Skin epidermis (tissue), 12 donors: ENCODE results near the gene EMP3.
A peak's percentile ranks its signal among the peaks of the same experiment; 100 is the strongest.
"Not testable (repeated sequence)": the region's sequence is repeated elsewhere in the genome, so short reads cannot be mapped to it uniquely, and the experiment has no call there.

Source experiments
- H3K27ac ChIP-seq, 21 experiments: fragments of 200-600 bp; sonication (generic) in 11 of 21; one replicate each; pipeline ENCODE4 v1.5.0; 2020; ENCODE audit warnings: mild to moderate bottlenecking in 3 of 21, inconsistent platforms in 2 of 21, moderate library complexity in 2 of 21
- H3K4me3 ChIP-seq, 7 experiments: fragments of 200-600 bp; sonication (generic) in 2 of 7; one replicate each; pipeline ENCODE4 v1.5.0; 2020; ENCODE audit warnings: inconsistent platforms in 2 of 7, mild to moderate bottlenecking in 2 of 7, moderate library complexity in 1 of 7

The EMP3 gene

DNA sequence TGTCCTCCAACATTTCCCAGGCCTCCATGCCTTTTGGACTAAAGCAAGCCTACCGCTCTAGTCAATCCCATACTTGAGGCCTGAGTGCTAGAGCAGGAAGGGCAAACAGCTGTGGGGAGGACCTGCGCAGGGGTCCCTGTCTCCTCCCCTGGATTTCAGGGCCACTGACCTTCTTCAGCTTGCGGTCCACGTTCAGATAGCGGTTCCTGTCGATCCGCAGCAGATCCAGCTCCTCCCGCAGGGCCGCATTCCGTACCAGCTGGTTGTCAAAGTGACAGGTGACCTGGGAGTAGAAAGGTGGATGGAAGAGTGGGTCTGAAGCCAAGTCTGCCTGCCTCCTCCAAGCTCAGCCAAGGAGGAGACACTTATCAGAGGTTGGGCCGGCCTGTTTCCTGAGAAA, 14.0 kb upstream of the EMP3 start:
- Histone ChIP-seq H3K27ac (no peak overlapping the region), H3K4me3 (no peak overlapping the region)

DNA sequence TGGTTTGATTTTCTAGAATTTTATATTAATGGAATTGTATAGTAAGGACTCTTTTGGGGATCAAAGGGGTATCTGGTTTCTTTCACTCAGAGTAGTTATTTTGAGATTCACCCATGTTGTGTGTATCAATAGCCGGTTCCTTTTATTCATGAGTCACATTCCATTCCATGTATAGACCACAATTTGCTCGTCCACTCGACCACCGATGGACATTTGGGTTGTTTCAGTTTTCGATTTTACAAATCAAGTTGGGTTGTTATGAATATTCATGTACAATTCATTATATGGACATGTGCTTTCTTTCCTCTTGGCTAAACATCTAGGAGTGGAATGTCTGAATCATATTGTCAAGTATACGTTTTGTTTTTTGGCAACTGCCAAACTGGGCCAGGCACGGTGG, 9.6 kb upstream of the EMP3 start:
- Histone ChIP-seq H3K4me3 (no peak overlapping the region), H3K27ac (no peak overlapping the region)

DNA sequence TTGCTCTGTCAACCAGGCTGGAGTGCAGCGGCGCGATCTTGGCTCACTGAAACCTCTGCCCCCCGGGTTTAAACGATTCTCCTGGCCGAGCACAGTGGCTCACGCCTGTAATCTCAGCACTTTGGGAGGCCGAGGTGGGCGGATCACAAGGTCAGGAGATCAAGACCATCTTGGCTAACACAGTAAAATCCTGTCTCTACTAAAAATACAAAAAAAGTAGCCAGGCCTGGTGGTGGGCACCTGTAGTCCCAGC, 7.7 kb upstream of the EMP3 start:
- H3K27ac ChIP-seq = peak overlapping the region in 1 of 21 experiments; percentile 28
- H3K4me3 ChIP-seq = not testable (repeated sequence)

DNA sequence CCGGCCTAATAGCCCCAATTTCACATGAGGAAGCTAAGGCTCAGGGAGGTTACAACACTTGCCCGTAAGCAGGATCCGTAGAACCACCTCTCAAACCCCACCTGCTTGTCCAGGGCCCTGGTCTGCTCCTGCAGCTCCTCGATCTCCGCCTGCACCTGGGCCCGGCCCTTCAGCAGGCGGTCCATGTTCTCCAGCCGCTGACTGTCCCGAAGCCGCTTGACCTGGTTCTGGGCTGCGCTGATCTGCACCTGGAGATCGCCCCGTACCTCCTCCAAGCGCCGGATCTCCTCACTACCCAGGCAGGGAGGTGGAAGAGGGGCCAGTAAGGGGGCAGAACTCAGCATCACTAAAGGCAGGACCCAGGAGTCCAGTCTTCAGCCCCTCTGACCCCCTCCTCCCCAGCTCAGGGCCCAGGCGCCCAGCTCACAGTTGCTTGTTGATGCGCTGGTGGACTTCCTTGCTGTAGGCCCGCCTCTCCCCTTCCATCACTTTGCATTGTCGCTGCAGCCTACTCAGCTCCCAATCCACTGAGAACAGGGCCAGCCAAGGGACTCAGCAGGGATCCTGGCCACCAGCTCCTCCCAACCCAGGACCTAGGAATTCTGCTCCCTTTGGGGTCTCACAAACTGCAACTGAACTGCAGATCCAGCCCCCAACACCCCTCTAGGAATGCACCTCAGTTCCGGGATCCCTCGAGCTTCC, 6.9 kb upstream of the EMP3 start:
- Histone ChIP-seq H3K27ac (no peak overlapping the region), H3K4me3 (no peak overlapping the region)

DNA sequence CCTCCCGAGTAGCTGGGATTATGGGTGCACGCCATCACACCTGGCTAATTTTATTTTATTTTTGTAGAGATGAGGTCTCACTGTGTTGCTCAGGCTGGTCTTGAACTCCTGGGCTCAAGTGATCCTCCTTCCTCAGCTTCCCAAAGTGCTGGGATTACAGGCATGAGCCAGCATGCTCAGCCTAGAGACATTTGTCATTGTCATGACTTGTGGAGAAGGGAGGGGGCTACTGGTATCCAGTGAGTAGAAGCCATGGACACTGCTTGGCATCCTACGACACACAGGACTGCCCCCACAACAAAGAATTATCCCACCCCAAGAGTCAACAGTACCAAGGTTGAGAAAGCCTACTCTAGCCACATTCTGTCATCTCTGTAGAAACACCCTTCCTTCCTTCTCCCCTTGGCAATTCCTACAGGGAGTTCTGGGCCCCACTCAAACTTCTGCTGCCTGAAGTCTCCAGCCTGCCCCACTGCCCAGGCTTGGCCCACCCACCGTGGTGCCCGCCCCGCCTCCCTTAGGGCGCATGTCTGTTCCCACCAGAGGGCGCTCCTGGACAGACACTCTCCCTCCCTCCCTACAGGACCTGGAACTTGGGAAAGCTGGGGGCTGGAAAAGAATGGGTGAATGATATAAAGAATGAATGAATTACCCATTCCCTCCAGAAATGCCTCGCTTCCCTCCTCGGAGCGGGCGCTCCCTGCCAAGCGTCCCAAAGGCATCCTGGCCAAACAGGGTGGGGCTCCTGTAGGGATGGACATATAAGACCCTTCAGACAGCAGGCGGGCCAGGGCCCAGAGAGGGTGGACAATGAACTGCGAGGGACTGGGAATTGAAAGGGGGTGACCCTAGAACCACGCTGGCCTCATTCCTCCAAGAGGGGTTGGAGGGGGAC, 5.5 kb upstream of the EMP3 start:
- Histone ChIP-seq H3K4me3 (no peak overlapping the region), H3K27ac (peak overlapping the region in 9 of 21 experiments; percentile 10 to 100 (median 47))

DNA sequence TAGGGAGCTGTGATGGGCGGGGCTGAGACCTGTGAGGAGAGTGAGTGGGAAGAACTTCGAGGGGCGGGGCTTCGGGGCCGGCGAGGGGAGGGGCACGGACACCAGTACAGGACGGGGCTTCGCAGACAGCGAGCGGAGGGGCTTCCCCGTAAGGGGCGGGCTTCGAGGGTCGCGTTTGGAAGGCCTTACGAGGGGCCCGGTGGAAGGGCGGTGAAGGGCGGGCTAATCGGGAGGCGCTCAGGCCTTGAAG, 4.1 kb upstream of the EMP3 start:
- Histone ChIP-seq H3K4me3 (peak overlapping the region; percentile 43 to 61 (median 50)), H3K27ac (peak overlapping the region; percentile 85 to 100 (median 97))

DNA sequence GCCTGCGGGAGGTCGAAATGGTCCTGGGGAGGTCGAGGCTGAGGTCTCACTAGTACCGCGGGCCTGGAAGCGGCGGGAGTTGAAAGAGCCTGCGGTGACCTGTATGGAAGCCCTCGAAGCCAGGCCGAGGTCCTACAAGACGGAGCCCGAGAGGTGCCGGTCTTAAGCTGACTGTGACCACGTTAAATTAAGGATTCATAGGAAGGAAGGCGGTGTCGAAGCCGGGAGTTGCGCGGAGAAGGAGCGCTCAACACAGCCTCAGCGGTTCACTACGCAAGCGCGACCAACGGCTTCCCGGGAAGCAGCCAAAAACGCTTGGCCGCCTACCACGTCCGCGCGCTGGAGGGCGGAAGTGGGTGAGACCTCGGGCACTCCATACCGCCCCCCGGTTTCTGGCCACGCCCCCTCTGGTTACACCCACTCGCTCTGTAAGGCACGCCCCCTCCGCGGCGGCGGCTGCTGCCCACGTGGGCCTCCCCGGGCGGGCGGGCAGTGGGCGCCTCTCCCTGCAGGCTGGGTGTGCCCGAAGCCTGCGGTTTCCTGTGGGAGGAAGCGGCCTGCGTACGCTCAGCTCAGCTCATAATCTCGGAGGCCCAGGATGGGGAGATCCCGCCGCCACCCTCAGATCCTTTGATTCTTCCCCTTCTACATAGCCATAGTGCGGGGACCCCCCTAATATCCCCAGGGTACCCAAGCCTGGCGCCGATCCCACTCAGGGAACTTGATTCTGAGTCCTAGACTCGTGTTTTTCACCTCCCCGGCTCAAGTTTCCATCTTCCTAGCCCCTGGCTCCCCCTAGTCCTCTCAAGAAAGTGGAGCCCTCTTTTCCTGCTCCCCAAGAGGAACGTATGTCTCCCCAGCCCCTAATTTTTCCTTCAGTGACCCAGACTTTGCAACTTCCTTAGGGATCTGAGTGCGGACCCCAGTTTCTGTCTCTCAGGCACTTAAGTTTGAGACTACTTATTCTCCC, 3.4 kb upstream of the EMP3 start:
- Histone ChIP-seq H3K27ac (peak overlapping the region; percentile 85 to 100 (median 97)), H3K4me3 (peak overlapping the region; percentile 43 to 61 (median 50))

DNA sequence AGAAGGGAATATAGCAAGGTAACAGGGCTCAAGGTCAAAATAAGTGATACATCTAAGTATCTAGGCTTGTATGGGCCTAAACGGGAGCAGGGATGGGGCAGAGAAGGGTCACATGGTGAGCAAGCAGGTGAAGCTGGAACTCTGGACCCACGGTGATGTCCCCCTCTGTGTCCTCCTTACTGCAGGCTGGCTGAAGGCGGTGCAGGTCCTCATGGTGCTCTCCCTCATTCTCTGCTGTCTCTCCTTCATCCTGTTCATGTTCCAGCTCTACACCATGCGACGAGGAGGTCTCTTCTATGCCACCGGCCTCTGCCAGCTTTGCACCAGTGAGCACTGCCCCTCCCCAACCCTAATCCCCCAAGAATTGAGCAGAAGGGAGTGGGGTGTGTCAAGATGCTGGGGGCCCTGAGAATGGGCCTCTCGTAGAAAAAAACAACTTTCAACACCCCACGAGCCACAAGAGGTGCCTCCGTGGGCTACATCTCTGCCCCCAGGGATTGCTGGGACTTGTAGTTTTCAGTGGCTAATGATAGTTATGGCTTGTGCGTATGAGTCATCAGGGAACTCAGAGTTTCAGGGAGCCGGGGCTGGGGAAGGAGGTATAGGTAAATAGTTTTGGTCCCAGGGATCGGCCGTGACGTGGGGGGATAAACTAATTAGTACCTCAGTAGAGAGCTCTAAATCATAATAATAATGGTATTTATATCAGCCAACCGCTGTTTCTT, 4.0 kb downstream of the EMP3 start:
- peak overlapping the region in 15 of 21 experiments; percentile 21 to 95 (median 86) for H3K27ac ChIP-seq
- H3K4me3 ChIP-seq = peak overlapping the region in 2 of 7 experiments; percentile 44 to 47

DNA sequence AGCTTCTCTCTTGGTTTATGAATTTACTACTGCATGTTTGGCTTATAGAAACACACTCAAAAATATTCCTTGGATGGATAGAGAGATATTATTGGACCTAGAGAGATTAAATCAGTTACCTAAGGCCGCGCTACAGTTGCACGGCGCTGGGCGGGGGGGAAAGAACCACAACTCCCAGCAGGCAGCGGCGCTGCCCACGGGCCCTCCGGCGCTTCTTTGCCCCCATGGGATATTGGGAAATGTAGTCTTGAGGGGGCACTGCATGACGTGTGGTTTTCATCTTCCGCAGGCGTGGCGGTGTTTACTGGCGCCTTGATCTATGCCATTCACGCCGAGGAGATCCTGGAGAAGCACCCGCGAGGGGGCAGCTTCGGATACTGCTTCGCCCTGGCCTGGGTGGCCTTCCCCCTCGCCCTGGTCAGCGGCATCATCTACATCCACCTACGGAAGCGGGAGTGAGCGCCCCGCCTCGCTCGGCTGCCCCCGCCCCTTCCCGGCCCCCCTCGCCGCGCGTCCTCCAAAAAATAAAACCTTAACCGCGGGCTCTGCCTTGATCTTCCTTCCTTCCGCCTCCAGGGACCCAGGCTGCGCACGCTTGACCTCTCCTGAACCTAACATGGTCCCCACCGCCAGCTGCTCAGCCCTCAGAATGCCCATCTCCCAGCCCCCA, 4.8 kb downstream of the EMP3 start:
- Histone ChIP-seq H3K27ac (peak overlapping the region; percentile 33 to 95 (median 82)), H3K4me3 (peak overlapping the region; percentile 26 to 53 (median 42))

DNA sequence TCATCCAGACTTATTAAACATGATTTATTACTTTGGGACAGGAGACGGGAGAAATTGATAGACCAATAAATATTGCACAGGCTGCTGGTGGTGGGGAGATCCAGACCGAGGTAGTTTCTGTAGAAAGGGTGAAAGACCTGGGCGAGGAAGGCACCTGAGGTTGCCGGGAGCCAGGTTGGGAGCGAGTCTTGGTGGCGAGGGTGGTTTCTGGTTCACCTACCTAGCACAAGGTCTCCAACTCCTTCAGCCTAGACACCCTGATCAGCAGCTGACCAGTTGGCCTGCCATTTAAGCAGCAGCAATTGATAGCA, 7.0 kb downstream of the EMP3 start:
- Histone ChIP-seq H3K4me3 (peak overlapping the region in 5 of 7 experiments; percentile 20 to 43 (median 41)), H3K27ac (peak overlapping the region in 18 of 21 experiments; percentile 14 to 94 (median 80))

DNA sequence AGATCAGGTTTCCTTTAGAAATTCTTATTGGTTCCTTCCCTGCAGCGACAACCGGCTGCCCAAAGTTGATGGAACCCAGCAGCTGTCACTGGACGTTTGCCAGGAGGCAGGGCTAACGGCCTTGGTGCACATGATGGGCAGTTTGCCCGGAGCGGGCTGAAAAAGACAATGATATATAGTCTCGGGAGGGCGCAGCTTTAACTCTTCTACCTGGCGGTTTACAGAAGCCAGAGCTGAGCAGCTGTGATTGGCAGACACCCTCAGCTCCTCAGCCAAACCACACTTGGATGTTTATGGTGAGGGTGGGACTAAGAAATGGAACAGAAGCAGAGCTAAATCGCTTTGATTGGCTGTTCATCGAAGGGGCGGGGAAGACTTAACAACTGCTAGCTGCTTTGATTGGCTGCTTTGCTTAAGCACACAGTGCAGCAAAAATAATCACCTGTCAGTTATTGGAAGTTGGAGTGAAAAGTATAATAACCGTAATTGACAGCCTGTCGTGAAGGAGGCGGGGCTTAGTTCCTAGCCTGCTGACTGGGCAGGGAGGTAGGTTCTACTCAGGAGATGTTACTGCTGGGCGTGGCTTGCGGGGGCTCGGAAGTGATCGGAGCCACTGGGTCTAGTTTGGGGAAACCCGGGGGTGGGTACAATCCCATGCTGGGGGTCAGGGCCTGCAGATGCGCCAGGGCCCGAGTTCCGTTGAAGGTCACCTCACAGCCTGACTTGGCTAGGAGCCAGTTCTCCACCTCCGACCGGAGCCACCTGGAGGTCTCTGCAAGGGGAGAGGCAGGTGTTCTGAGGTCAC, 7.5 kb downstream of the EMP3 start:
- Histone ChIP-seq H3K4me3 (peak overlapping the region; percentile 39 to 51 (median 42)), H3K27ac (peak overlapping the region in 20 of 21 experiments; percentile 74 to 94 (median 86))

DNA sequence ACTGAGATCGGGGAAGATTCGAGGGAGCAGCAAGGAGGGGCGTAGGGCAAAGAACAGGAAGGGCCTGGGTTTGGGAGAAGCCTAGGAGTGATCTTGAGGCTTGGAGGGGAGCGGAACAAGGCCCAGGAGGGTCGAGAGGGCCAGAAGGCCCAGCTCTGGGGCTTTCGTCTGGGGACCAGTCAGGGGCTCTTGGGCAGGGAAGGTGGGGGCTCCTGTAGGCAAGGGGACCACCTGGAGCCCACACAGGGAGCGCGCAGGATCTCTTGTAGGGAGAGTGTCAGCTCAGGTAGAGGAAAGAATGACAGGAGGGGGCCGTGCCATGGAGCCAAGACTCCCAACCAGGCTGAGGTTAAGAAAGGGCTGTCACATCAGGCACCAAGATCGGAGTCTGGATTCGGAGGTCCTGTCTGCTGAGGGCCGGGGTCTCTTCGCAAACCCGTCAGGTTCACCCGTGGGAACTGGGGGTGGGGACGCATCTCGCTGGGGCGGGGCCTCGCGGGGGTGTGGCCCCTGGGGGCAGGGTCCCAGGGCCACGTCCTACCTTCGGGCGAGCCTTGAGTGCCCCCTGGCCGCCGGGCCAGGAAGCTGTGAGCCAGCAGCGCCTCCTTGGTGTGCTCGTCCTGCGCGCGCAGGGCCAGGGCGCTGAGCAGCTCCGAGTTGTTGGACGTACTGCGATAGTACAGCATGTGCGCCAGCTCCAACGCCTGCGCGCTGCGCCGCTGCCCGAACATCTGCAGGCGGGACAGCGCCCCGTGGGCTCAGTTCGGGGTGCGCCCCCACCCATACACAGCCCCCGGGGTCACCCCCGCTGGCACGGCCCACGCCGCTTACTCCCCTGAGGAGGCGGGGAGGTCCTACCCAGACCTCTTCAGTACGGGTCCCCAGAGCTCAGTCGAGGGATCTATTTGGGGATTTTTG, 8.4 kb downstream of the EMP3 start:
- Histone ChIP-seq H3K4me3 (peak overlapping the region; percentile 39 to 51 (median 42)), H3K27ac (peak overlapping the region in 20 of 21 experiments; percentile 74 to 94 (median 86))

DNA sequence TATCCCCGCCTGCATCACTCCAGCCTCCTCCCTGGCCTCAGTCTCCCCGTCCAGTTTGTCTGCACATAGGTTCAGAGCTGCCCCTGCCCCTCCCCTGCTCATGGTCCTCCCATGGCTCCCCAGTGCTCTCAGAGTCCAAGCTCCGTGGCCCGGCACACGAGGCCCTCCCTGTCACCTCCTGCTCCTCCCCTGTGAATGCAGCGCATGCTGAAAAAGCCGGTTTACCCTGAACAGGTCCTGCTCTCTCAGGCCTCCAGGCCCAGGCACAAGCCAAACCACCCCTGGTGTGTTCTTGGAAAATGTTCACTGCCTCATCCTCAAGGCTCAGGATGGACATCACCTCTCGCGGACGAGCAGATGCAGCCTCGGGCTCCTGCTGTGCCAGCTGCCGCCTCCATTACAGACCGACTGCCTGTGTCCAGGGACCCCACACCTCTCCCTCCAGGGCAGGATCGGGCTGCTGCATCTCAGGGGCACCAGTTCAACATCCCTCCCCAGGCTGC, 13.0 kb downstream of the EMP3 start:
- no peak overlapping the region for H3K27ac ChIP-seq

DNA sequence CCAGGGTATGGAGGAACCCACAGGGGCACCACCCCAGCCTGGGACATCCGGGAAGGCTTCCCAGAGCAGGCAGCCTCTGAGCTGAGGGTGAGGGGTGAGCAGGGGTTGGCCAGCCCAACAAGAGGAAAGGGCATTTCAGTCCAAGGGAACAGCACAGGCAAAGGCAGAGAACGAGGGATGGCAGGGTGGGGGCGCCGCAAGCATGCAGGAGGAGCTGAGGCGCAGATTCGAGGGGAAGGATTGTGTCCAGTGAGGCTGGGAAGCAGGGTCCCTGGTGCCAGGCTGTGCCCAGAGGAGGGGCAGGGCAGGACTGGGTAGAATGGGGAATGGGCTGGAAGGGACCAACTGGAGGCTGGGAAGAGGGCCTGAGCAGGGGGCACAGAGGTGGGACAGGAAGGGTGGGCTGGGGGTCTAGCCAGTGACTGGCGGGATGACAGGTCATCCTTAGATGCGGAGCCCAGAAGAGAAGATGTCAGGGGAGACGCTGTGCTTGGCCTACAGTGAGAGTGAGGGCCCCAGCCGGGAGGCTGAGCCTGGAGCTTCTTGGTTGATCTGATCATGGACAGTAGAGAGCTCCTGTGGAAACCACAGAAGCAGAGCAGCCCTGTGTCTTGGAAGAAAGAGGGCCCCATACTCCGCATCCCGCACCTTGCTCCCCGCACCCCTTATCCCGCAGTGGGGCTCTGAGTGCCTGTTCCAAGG, 13.6 kb downstream of the EMP3 start:
- no peak overlapping the region for H3K27ac ChIP-seq
- H3K4me3 ChIP-seq = no peak overlapping the region

More for the DNA sequence above, 13.0 kb downstream of the EMP3 start:
- no peak overlapping the region for H3K4me3 ChIP-seq

DNA sequence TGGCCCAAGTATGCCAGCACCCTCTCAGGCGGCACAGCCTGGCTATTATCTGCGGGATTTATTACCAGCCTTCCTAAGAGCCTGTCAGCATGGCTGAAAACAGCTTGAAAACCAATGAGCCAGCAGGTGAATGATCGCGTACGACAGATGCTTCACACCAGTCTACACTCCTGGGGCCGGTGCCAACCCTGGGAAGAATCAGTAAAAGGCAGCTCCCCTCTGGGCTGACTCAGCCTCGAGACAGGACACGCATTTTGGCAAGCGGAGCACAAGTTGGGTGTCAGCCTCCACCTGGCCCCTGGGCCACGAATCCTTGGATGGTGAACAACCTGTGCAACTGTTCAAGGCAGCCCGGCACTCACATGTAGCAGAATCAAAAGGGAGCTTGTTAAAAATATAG, 15.6 kb downstream of the EMP3 start:
- Histone ChIP-seq H3K4me3 (no peak overlapping the region), H3K27ac (no peak overlapping the region)
